GM21576 (cell line): ENCODE data around the gene UTS2B.
A peak's percentile ranks its signal among the peaks of the same experiment; 100 is the strongest.

ENCODE experiments used
- ATAC-seq: cut with Tn5 transposase; IDR thresholded peaks from one replicate; pipeline ENCODE4 v1.9.1; 2021; ENCODE audit warnings: mild to moderate bottlenecking, moderate library complexity; ENCODE audit not compliant: unreplicated experiment

UTS2B gene

DNA sequence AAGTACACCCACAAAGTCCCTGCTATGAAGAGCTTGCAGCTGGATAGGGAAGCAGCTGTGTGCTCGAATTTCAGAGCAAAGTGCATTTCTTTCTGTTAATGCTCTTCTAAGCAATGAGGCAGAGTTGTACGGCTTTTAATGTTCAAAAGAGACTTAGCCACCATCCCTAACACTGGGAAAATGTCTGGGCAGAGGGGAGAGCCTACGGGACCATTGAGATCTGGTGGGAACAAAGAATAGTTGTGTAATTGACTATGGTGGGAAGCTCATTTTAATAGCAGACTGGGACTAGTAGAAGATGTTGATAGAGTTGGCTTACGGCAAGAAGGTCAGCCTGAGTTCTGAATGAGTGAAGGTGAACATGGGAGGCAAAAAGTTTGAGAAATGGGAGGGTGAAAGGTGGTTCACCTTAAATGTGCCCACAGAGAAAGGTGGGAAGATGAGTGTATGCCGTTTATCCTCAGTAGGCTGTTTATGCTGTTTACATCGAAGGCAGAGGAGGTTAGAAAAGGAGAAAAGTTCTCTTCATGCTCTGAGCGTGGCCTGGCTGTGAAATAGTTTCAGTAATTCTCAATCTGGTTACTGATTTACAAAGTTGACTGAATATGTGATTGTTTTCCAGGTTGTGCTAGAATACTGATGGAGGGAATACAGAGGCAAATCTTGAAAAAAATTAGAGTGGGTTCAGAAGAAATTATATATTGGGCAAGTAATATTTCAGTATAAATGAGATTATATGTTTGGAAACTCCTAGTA, 22.9 kb upstream of the UTS2B start:
- no peak for ATAC-seq

DNA sequence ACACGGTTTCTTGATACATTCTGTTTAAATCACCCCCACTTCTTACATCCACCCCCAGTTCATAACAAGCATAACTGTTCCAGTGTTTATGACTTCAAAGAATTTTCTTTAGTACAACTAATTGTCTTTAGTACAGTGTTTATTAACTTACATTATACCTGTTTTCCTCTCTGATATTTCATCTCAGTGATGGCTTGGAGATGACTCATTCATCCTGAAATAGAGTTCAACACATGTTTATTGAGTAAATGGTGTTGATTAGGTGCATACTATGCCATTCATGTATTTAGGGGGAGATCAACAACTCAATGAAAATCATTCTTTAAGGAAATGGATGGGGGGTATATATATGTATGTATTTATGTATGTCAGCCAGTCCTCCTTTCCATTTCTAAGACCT, 21.7 kb upstream of the UTS2B start:
- no peak for ATAC-seq

DNA sequence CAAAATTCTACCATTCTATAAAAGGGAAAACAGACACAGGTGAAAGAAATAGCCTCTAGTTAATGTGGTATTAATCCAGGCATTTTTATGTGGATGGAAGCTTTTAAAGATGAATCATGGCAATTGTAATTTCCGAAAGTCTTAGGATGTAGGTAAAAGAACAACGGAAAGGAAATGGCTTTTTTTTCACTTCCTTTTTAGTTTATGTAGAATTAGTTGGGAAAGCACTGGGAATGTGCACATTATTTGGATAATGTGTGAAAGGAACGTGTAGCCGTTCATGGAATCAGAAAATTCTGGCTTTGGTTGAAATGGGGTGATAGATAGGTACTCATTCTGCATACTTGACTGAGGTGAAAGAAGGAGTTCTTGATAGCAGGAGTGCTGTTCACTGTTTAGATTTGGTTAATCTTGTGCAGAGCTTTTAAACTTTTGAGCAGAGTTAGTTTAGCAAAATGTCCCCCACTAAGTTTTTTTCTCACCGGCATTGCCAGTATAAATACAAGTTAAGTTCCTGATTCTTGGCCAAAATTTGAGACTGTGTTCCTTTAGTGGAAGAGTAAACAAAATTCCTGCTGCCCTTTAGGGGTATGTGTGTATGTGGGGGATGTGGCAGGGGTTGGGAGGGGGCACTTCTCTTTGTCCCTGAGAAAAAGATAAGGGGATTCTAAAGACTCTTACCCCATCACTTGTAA, 20.2 kb upstream of the UTS2B start:
- no peak for ATAC-seq

GRCh38 chr3:191348098-191348497, 17.8 kb upstream of the UTS2B start:
- ATAC-seq: no peak

- ATAC-seq: no peak
Measured at GRCh38 chr3:191347228-191347627, 16.9 kb upstream of the UTS2B start.

- no peak for ATAC-seq
Measured at GRCh38 chr3:191345334-191345733, 15.0 kb upstream of the UTS2B start.

GRCh38 chr3:191343913-191344312, 13.6 kb upstream of the UTS2B start:
- no peak for ATAC-seq

DNA sequence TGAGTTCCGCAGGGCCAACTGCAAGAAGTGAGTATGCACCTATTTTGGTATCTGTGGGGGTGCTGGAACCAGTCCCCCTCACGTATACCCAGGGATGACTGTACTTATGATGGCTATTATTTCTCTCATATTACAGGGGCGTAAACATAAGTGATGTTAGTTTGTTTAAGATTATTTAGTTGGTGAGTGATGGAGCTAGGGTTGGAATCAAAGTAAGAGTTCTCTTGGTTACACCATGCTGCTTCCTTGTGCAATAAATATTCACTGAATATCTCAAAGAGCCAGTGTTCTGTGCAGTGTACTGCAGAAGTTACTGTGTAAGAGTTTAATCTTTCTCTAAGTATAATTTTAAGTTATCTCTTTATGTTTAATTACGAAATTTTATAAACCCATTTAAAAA, 12.8 kb upstream of the UTS2B start:
- no peak for ATAC-seq

DNA sequence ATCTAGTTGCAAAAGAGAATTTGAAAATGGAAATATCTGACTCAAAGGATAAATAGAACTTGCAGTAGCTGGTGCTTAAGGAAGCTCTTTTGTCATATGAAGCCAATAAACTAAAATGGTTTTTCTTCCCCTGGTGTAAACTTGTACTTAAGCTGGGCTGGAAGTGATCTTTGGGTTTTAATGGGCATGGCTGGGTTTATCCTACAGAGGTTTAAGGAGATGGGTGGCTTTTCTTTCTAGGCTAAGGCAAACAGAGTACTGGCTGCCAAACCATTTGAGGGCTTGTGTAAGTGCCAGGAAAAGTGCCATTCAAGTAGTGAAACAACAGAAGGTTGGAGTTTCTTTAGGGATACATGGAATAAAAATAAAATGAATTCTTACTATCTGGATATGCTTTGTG, 12.1 kb upstream of the UTS2B start:
- ATAC-seq: no peak

DNA sequence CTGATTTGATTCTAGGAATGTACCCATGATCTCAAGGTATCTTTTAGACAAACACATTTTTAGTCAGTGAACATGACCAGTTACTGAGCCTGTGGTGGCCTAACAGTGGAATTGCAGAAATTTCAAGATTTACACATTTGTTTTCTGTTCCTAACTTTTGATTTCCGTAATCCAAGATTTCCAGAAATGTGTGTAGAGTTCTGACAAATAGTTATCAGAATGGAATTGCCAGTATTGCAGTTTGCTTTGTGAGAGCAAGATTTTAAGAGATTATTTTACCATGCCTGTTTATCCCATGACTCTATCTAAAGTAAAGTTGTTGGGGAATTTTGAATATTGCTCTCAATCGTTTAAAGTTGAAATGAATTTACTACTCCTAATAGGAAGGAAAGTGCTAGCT, 11.7 kb upstream of the UTS2B start:
- ATAC-seq: no peak

DNA sequence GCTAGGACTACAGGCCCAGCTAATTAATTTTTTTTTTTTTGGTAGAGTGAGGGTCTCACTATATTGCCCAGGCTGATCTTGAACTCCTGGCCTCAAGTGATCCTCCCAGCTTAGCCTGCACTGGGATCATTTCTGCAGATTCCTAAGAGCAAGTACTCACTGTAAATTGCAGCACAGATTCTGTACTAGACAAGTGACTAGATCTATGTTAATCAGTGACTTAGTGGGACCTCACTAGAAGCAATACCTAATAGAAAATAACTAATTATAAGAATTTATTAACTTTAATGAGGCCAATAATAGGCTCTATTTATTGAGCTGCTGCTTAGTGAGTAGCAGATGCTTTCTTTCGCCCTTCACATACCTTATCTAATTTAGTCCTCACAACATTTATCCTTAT, 10.6 kb upstream of the UTS2B start:
- no peak for ATAC-seq

- ATAC-seq: no peak
Measured at GRCh38 chr3:191340351-191340750, 10.0 kb upstream of the UTS2B start.

- ATAC-seq: no peak
Measured at GRCh38 chr3:191339316-191339917, 9.1 kb upstream of the UTS2B start.

DNA sequence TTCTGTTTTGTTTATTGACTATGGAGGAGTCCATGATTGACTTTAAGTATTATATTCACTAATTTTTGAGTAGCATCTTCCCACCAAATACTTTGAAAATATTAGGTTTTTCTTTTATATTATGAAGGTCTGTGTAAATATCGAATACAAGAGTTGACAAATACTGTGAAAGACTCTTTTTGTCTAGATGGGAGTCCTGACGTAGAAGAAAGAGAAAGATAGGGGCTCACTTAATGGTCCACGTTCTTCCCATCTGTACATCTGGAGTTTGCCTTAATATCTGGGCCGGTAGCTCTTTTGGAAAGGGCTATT, 7.8 kb upstream of the UTS2B start:
- no peak for ATAC-seq

DNA sequence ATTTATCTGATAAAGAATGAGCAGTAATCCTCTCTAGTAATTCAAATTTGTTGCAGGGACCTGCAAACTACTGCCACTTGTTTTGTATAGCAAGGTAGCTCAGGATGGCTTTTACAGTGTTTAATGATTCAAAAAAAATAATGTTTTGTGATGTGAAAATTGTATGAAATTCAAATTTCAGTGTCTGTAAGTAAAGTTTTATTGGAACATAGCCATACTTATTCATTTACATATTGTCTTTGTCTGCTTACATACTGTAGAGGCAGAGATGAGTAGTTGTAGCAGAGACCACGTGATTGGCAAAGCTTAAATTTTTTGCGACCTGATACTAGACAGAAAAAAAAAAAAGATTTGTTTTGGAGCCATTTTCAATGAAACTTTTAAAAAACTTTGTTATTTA, 6.5 kb upstream of the UTS2B start:
- peak; percentile 43 for ATAC-seq

GRCh38 chr3:191334346-191334893, 4.1 kb upstream of the UTS2B start:
- no peak for ATAC-seq

GRCh38 chr3:191333298-191333880, 3.1 kb upstream of the UTS2B start:
- ATAC-seq: no peak

DNA sequence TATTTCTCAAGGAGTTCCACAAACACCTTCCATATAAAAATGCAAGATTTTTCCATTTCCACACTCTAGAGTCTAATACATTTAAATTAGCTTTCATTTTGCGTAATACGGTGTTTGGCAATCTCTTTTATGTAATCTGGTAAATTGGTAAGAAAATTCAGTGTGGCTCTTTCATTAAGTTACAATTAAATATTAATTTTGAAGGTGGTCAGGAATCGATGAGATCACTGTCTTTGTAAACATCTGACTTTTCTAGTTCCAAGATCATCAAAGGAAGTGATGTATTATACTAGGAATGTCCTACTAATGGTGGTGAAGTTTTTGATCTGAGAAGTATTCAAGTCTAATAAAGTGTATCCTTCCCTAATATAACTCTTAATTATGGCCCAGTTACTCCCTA, 1.1 kb upstream of the UTS2B start:
- no peak for ATAC-seq

GRCh38 chr3:191330530-191331048, 263 bp upstream of the UTS2B start:
- ATAC-seq: no peak

GRCh38 chr3:191328962-191329653, 1.2 kb downstream of the UTS2B start, which contains the start of gene CCDC50:
Gene CCDC50 (plus strand): TSS chr3:191329394. CDS start chr3:191329675, 281 bp downstream.
- ATAC-seq: peak; percentile 72
